DOHH2 (cell line): Measurements from ENCODE around the gene PNCK.

Experiments used
- H3F3A ChIP-seq: fragments of 200-600 bp; sonication (generic), shearing (Covaris generic); 2 replicates; pipeline ENCODE4 v1.6.0; 2016; ENCODE audit warnings: antibody characterized with exemption, mild to moderate bottlenecking; ENCODE audit not compliant: control insufficient read depth, insufficient read depth
- H3K27ac ChIP-seq: fragments of 200-600 bp; sonication (generic); 2 replicates; pipeline ENCODE4 v1.5.1; 2014; ENCODE audit warnings: low read depth, mild to moderate bottlenecking, low read length, moderate library complexity
- H3K27me3 ChIP-seq: fragments of 200-600 bp; sonication (generic); 2 replicates; pipeline ENCODE4 v1.6.1; 2014; ENCODE audit warnings: mild to moderate bottlenecking, low read length, mixed read lengths; ENCODE audit not compliant: control insufficient read depth
- H3K36me3 ChIP-seq: fragments of 200-600 bp; sonication (generic); 2 replicates; pipeline ENCODE4 v1.6.1; 2014; ENCODE audit warnings: mild to moderate bottlenecking, low read length, moderate library complexity, mixed read lengths; ENCODE audit not compliant: control insufficient read depth
- H3K4me1 ChIP-seq: fragments of 200-600 bp; sonication (generic); 2 replicates; pipeline ENCODE4 v1.6.1; 2014; ENCODE audit warnings: mild to moderate bottlenecking, low read length, mixed read lengths; ENCODE audit not compliant: control insufficient read depth
- H3K4me2 ChIP-seq: fragments of 200-600 bp; sonication (generic); 2 replicates; pipeline ENCODE4 v1.6.0; 2014; ENCODE audit warnings: mild to moderate bottlenecking, low read length, moderate library complexity
- H3K4me3 ChIP-seq: fragments of 200-600 bp; sonication (generic); 2 replicates; pipeline ENCODE4 v1.5.1; 2014; ENCODE audit warnings: mild to moderate bottlenecking, low read length, mixed read lengths
- H3K79me2 ChIP-seq: fragments of 200-600 bp; sonication (generic); 2 replicates; pipeline ENCODE4 v1.6.1; 2014; ENCODE audit warnings: mild to moderate bottlenecking, low read length, mixed read lengths; ENCODE audit not compliant: control insufficient read depth
- H3K9me2 ChIP-seq: fragments of 200-600 bp; sonication (generic); replicated peaks from 2 replicates; pipeline ENCODE4 v1.6.1; 2014; ENCODE audit warnings: mild to moderate bottlenecking, low read length, mixed read lengths; ENCODE audit not compliant: control insufficient read depth
- H3K9me3 ChIP-seq: fragments of 200-600 bp; sonication (generic); 2 replicates; pipeline ENCODE4 v1.6.1; 2014; ENCODE audit warnings: antibody characterized with exemption, low read length, mixed read lengths; ENCODE audit not compliant: control insufficient read depth, insufficient read depth
- H4K20me1 ChIP-seq: fragments of 200-600 bp; sonication (generic); 2 replicates; pipeline ENCODE4 v1.6.0; 2014; ENCODE audit warnings: low read depth, mild to moderate bottlenecking, antibody characterized with exemption, low read length, moderate library complexity; ENCODE audit not compliant: control insufficient read depth, insufficient read depth
- CTCF ChIP-seq: fragments of 200-600 bp; sonication (generic); IDR thresholded peaks from one replicate; pipeline ENCODE4 v1.5.1; 2014; ENCODE audit warnings: antibody characterized with exemption, mild to moderate bottlenecking, low read depth, low read length; ENCODE audit not compliant: poor library complexity, severe bottlenecking
- EZH2phosphoT487 ChIP-seq: fragments of 200-600 bp; sonication (generic); IDR thresholded peaks from 2 replicates; pipeline ENCODE4 v1.6.1; 2017; ENCODE audit warnings: borderline replicate concordance, mild to moderate bottlenecking, antibody characterized with exemption, low read length, moderate library complexity, mixed read lengths

PNCK gene

GRCh38 chrX:153645921-153646488 is 27.6 kb downstream of the PNCK start:
- Histone ChIP-seq H4K20me1 (no peaks in the 10 kb centered on the region), H3F3A (no peaks in the 10 kb centered on the region), H3K27me3 (peaks cover 28% of the 10 kb centered on the region), H3K79me2 (no peaks in the 10 kb centered on the region), H3K9me2 (no peaks in the 10 kb centered on the region), H3K4me3 (no peak overlapping the region), H3K27ac (no peak overlapping the region), H3K9me3 (no peaks in the 10 kb centered on the region), H3K4me1 (0 out of 2 replicates have a peak, but pooled peaks cover 2% of the 10 kb centered on the region), H3K36me3 (no peaks in the 10 kb centered on the region), H3K4me2 (no peak overlapping the region)
- TF ChIP-seq CTCF, result no peak
- no peak for TF ChIP-seq EZH2phosphoT487

- peaks cover 28% of the 10 kb centered on the region for H3K27me3 ChIP-seq
These were observed 28.5 kb downstream of the PNCK start for GRCh38 chrX:153645151-153645550.

GRCh38 chrX:153644356-153645125 is 29.1 kb downstream of the PNCK start:
- no peak overlapping the region for H3K27ac ChIP-seq
- H3K9me3 ChIP-seq, result no peaks in the 10 kb centered on the region
- 0 out of 2 replicates have a peak, but pooled peaks cover 2% of the 10 kb centered on the region for H3K4me1 ChIP-seq
- peaks cover 28% of the 10 kb centered on the region for H3K27me3 ChIP-seq
- H3K4me2 ChIP-seq, result no peak overlapping the region
- H3K4me3 ChIP-seq, result no peak overlapping the region
- H3K79me2 ChIP-seq, result no peaks in the 10 kb centered on the region
- no peaks in the 10 kb centered on the region for H3K9me2 ChIP-seq
- no peaks in the 10 kb centered on the region for H3F3A ChIP-seq
- no peak for TF ChIP-seq EZH2phosphoT487
- no peak for TF ChIP-seq CTCF
- no peaks in the 10 kb centered on the region for H4K20me1 ChIP-seq
- H3K36me3 ChIP-seq, result no peaks in the 10 kb centered on the region

More at GRCh38 chrX:153645151-153645550, 28.5 kb downstream of the PNCK start:
- H3K4me2 ChIP-seq, result no peak overlapping the region
- TF ChIP-seq CTCF (no peak), EZH2phosphoT487 (no peak)
- H3K4me1 ChIP-seq, result 0 out of 2 replicates have a peak, but pooled peaks cover 2% of the 10 kb centered on the region
- no peaks in the 10 kb centered on the region for H3K9me3 ChIP-seq
- no peaks in the 10 kb centered on the region for H3K36me3 ChIP-seq
- H3K79me2 ChIP-seq, result no peaks in the 10 kb centered on the region
- H3K4me3 ChIP-seq, result no peak overlapping the region
- no peaks in the 10 kb centered on the region for H3F3A ChIP-seq
- no peaks in the 10 kb centered on the region for H3K9me2 ChIP-seq
- H4K20me1 ChIP-seq, result no peaks in the 10 kb centered on the region
- H3K27ac ChIP-seq, result no peak overlapping the region
